Amniotic stem cell (primary cell): ENCODE measurements around the gene PRDM11.

ENCODE experiments used
- DNase-seq: peaks from one replicate; lab custom pipeline; 2025; lab: John Stamatoyannopoulos, UW

The PRDM11 gene

GRCh38 chr11:45142241-45143055, 4.0 kb upstream of the PRDM11 start:
- DNase-seq, result no peak

- no peak for DNase-seq
These were observed 2.9 kb upstream of the PRDM11 start for GRCh38 chr11:45143494-45143893.

- DNase-seq, result no peak
These were observed 2.0 kb upstream of the PRDM11 start for GRCh38 chr11:45144126-45145082.

- DNase-seq, result no peak
These were observed 1.4 kb upstream of the PRDM11 start for GRCh38 chr11:45145083-45145378.

GRCh38 chr11:45145379-45146071, 914 bp upstream of the PRDM11 start:
- DNase-seq, result no peak

GRCh38 chr11:45147017-45147728, 734 bp downstream of the PRDM11 start:
- DNase-seq, result peak; percentile 87

GRCh38 chr11:45147891-45148675, 1.6 kb downstream of the PRDM11 start:
- no peak for DNase-seq

- no peak for DNase-seq
These were observed 3.1 kb downstream of the PRDM11 start for GRCh38 chr11:45149483-45150056.

- DNase-seq, result no peak
These were observed 3.9 kb downstream of the PRDM11 start for GRCh38 chr11:45150301-45150700.

GRCh38 chr11:45150943-45151342, 4.5 kb downstream of the PRDM11 start:
- no peak for DNase-seq

GRCh38 chr11:45151362-45151982, 5.0 kb downstream of the PRDM11 start:
- no peak for DNase-seq

GRCh38 chr11:45152740-45153595, 6.5 kb downstream of the PRDM11 start:
- DNase-seq, result no peak

GRCh38 chr11:45154276-45154675, 7.8 kb downstream of the PRDM11 start:
- DNase-seq, result no peak

GRCh38 chr11:45155058-45155551, 8.7 kb downstream of the PRDM11 start:
- no peak for DNase-seq

GRCh38 chr11:45155627-45156180, 9.3 kb downstream of the PRDM11 start:
- no peak for DNase-seq

- DNase-seq, result no peak
These were observed 9.8 kb downstream of the PRDM11 start for GRCh38 chr11:45156201-45156600.

GRCh38 chr11:45156741-45157140, 10.3 kb downstream of the PRDM11 start:
- DNase-seq, result no peak
